GM19397 (cell line): ENCODE data around the gene SCN11A.

Source experiments
- ATAC-seq: cut with Tn5 transposase; IDR thresholded peaks from one replicate; pipeline ENCODE4 v1.9.1; 2021; ENCODE audit warnings: mild to moderate bottlenecking, moderate library complexity; ENCODE audit not compliant: unreplicated experiment

SCN11A gene

DNA sequence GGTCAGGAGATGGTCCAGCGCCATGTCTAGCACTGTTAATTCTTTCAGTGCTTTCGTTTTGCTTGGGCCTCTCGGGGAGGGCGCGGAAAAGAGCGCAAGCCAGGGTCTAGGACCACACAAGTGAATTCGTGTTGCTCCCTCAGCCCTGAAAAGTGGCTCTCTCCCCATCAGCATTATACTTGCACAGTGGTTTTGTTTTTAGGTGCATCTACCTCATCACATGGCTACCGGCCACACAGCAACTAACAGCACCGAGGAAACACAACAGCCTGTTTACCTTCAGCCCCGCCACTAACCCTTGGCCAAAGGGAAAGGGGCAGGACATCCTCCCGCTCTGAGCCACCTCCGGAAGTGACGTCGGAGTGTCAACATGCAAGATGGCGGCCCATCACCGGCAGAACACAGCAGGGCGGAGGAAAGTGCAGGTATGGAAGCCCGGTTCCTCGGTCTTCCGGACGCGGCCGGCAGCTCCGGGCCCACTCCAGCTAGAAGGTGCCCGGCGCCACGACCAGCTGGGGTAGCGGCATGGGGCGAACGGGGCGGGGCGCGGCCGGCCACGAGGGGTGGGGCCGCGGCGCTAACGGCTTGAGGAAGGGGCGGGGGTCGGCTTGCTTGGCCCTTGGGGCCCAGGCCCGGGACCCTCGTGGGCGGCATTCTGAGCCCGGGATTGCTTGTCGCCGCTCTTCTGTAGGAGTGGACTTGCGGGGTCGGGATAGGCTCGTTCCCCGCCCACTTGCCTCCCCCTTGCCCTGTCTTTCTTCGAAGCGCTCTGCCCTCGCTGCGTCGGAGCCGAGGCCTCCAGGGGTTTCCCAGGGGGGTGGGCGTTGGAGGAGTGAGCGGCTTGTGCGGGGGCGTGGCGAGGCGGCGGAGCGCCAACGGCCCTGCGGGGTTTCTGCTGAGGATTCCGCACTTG, at the start of gene SCN11A, which contains the start of gene WDR48:
TSS of gene SCN11A (minus strand) at position 296 of the 913 bp plus-strand sequence. CDS start 101,582 bp downstream, outside the sequence.
TSS of gene WDR48 (plus strand) at position 368 of the 913 bp plus-strand sequence. CDS start at position 378, 10 bp downstream.
- ATAC-seq = peak; percentile 99

DNA sequence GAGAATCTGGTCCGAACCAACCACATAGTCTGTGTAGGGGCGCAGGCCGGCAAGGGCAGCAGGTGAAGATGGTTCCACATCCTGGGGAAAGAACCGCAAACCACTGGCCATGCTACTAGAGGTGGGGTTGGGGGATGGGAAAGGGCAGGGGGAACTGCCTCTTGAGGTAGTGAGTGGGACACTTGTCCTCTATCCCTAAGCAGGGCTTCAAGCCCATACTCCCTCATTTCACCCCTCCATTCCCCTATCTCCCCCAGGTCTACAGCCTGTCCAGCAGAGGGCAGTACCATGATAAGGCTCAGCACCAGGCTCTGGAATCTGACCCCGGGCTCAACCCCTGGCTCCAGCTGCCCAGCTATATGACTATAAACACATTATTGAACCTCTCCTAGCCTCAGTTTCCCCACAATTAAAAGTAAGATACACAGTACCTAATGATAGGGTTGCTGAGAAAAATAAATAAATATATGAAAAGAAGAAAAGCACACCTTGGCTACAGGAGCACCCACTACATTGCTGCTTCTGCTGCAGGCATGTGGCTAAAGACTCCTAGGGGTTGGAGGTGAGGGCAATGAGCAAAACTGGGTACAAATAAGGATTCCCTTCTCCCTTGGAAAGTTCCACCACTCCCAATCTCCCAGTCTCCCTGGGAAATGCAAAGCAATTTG, 49.4 kb upstream of the SCN11A start:
- ATAC-seq = peak; percentile 62

DNA sequence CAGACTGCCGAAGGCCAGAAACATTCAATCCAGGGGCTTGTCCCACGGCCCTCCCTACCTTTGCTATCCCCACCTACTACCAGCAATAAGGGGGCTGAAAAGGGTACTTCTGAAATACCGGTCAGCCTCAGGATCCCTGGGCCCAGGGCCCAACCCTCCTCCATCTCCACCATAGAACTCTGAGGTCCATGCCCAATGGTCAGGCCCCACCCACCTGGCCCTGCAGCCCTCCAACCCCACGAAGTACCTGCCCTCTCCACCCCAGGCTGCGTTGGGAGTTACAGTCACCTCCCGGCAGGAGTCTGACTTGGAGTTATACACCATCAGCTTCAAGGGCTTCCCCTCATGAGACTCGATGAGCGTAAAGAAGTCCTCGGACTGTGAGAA, 48.7 kb upstream of the SCN11A start:
- no peak for ATAC-seq

DNA sequence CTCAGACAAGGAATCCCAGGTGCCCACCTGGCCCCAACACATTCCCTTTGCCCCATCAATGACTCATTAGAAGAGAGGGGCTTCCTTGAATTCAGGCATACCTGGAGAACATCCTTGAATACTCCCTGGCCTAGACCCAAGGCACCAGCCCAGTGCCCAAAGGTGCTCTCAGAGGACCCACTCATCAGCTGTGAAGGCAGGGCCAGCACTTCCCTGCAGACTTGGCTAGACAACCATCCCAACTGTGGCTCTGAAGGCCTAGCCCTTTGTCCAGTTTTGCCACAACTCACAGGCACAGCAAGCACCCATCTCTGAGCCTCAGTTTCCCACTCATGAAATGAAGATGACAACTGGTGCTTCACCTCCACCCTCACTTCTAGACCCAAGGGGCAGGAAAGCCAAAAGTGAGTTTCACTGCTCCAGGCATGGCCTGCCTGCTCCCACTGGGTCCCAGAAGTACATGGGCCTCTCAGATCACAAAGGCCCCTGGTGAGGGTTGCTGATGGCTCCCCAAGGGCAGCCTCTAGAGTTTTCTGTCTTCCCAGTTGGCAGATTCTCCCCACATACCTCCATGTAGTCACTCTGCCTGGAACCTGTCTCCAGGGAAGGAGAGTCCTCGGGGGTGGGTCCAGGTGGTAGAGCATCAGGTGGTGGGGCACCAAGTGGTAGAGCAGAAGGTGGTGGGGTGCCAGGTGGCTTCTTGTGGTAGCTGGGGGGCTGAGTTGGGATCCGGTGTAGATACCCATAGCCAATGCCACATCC, 48.2 kb upstream of the SCN11A start:
- ATAC-seq = no peak

DNA sequence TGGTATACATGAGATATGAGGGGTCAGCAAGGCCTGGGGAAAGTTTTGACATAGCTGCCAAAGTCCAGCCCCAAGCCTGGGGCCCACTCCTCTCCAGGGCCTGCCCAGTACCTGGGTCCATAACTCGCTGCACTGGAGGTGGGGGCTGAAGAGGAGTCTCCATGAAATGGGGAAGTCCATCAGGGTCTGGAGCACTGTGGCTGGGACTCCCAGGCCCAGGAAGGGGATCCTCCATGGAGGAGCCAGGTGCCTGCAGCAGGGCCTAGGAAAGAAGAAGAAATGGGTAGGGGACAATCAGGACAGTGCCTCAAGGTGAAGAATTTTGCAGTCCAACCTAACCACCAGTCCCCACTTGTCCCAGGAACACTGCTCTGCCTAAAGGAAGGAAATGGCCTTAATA, 47.5 kb upstream of the SCN11A start:
- ATAC-seq = no peak

DNA sequence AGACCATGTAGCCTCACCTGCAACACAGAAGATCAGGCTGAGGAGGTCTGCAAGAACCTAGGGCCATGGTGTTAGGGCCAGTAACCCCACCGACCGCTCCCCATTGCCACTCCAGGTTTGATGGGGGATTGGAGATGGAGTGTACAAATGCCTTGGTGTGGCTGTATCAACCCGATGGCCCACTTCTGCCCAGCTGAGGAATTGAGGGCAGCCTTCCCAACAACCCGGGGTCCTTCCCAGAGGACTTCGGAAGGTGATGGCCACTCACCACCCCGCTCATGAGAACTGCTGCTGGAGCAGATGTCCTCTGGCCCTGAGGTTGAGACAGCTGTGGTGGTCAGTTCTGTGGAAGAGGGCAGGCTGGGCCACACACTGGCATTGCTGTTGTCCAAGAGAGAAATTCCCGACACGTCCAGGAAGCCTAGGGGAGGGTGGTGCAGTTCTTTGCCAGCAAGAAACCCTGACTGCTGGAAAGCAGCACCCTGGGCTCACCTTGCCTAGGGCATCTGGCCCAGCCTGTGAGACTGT, 46.8 kb upstream of the SCN11A start:
- ATAC-seq = no peak

DNA sequence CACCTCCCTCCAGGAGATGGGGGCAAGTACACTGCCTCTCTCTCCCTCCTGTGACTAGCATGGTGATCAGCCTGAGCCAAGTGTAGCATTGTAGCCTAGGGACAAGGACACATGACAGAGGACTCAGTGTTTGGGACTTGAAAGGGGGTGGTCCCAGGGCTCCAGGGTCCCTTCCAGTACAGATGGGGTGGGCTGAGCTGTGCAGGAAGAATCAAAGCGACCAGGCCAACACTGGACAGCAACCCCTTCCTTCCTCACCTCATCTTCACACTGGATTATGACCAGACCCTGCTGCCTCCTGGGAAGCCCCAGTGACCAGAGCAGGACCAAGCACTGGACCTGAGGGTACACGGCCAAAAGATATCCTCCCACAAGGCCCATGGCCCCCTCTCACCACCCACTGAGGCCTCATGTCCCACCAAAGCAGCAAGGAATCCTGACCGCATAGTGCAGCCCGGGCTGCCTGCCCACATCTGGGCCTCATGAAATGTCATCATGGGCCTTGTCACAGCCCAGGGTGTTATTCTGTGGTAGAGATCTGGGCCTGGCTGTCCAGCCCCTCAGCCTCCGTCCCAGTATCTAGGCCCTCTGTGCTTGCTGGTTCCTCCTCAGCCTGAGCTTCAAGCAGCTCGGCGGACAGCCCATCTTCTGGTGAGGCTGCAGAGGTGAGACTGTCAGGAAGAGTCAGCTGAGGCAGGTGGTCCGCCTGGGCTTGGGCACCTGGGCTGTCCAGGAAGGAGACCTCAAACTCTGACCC, 46.1 kb upstream of the SCN11A start:
- ATAC-seq = no peak

DNA sequence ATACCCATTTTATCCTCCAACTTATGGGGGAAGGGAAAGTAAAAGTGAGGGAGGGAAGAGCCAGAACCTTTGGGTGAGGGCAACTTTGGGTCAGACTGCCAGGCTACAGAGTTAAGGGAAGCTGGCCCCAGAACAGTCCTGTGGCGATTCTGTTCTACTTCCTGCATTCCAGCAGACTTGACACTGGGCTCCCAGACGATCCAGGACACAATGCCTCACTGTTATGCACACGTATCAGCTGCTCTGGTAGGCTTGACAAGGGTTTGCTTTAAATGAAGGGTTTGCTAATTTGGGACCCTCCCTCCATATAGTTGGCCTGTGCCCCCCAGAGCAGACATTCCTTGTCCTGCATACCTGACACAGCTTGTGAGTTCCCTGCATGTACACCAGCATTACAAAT, 45.0 kb upstream of the SCN11A start:
- no peak for ATAC-seq

DNA sequence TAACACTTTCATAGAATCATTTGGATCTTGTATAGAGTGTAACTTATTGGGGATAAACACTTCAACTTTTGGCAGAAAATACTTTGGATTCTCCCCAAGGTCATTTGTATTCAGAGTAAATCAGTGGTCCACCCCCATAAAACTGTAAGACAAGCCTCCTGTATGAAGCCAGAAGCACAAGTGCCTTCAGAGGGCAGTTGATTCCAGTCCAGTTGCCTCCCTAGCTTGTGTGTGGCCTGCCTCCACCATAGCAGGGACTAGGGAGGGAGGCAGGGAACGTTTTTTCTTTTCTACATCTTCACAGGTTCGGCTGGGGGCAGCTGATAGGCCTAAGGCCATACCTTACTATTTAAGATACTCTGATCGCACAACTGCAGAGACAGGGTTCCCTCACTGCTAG, 44.0 kb upstream of the SCN11A start:
- no peak for ATAC-seq

DNA sequence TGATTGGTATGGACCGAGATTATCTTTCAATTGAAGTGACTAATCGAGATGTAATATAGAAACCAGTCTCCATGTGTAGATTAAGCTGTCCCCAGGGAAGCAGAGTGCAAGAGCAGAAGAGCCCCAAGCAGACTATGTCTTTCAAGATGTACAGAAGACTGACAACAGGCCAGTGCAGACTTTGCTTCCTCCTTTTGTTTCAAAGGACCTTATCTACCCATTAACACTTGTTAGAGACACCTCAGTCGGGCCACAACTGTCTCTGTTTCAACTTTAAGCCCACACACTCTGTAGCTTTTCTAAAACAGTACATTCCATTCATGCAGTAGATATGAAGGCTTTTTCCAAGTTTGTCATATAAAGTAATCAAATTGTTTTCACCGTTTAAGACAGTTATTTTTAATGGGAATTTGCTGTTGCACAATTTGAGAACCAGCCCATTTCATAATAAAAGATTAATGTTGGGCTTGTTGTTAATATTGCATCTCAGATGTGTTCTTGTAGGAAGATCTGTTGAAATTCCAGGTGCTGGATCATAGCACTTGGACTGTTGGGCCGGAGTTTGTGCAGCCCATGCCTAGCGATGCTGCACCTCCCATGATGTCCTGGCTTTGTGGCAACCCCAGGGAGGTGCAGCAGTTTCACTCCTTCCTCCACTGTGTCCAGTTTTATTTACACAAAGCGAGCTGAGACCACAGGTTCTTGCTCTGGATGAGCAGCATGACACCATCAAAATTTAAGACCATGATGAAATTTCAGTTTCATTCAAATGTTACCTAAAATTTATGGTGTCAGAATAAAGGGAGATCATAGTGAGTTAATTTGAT, 43.3 kb upstream of the SCN11A start:
- ATAC-seq = no peak

DNA sequence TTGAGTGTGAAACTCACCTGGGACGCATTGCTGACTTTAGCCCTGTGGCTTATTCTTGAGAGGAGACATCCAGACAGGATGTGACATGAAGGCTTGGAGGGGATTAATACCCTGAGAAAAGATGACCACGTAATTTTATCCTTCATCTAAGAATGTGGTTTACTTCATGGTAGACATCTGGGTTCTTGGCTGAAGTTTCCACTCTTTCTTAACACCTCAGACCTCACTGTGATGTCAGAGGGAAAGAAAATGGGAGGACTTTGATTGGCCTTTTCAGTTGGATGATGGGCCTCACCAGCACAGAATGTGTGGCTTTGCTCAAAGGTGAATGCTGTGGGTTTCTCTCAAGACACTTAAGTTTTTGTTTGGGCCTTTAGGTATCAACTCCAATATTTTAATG, 39.2 kb upstream of the SCN11A start:
- ATAC-seq = no peak

DNA sequence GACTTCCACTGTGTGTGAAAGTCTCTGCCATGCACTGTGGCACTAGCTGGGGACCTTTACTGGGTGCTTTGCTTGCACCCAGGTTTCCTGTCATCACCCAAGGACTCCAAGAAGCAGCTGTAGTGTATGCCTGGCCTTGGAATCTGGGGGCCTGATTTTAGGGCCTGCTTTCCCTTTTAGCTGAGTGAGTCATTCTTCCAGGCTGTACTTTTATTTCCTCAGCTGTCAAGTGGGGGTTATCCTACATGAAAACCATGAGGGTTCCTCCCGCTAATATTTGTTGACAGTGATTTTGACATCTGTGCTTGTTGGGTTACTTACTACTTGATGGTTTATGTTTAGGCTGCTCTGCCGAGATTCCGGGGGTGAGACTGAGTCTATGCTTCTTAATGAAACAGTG, 37.1 kb upstream of the SCN11A start:
- ATAC-seq = no peak

DNA sequence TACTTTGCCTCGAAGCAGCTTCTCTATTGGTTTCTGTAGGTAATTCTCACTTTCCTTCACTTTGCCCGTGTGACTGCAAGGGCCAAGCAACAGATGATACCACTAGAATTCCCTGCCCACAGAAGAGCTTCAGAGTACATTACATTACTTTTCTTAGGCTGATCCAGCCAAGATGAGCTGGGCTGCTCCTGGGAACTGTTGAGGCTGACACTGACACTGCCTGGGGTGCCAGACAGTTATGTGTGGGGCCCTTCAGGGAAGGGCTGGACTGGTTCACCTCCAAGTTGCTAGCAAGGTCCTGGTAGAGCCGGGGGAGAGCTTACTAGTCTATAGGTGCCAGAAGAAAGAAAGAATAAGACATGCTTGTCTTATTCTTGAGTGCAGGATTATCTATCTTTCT, 36.7 kb upstream of the SCN11A start:
- ATAC-seq = no peak

DNA sequence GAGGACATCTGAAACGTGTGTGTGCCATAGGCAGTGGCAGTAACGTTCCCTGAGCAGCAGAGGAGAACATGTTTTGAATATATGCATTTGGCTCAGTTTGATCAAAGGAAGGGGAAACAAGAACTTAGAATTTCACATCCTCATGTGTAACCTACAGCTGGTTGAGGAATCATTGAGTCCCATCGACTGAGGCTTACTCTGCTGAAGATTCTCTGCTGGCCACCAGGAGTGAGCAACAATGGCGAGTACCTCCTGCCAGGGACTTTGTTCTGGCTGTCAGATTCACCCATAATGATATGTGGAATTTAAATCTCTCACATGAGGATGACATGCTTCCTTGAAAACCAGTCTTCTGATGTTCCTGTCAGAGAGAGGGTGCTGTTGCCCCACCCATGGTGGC, 34.4 kb upstream of the SCN11A start:
- peak; percentile 77 for ATAC-seq

DNA sequence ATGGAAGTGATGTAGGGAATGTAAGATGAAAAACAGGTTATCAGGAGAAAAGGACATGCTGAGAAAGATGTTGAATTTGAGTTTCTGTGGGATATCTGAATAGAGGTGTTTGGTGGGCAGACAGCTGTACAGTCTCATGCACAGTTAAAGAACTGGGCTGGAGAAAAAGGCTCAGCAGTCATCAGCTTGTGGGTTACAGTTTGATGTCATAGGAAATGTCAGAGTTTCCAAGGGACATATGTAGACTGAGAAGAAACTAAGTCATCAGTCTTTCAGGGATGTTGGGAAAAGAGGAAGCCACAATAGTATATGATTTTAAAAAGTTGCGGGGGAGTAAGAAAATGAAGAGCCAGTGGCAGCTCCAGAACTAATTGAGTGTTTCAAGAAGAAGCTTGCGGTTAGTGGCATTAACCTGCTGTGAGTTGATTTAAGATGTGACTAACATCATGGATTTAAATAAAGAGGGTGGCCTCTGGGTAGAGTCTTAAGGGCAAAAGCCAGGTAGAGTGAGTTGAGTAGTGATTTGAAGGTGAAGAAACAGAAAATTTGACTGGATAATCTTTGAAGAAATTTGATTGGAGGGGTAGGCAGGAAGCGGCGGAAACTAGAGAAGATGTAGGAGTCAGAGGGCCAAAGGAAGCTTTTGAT, 31.0 kb upstream of the SCN11A start:
- no peak for ATAC-seq

DNA sequence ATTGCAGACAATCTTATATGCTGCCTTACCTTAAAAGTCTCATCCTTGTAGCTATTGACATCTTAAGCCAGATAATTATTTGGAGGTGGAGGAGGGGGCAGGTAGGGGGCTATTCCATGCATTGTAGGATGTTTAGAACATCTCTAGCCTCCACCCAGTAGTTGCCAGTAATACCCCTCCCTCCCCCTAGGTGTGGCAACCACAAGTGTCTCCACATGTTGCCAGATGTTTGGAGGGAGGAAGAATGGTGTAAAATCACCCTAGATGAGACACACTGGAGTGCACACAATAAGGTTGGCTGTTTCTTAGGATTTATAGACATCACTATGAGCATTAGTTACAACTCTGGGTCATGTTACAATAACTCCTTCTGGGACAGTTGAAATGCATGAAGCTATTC, 28.3 kb upstream of the SCN11A start:
- no peak for ATAC-seq

DNA sequence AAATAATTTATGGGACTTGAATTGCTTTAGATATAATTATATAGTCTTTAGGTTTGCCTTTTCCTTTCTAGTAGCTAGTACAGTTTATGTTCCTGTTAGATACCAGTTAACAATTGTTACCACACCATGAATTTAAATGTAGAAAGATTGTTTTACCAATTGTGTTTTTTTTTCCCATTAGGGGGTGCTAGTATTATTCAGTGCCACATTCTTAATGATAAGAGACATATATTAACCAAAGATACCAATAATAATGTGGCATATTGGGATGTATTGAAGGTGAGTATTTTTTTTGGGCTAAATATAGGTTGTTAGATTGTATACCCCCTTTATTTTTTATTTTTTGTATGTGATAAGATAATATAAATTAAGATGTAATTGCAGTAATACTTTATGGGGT, 27.8 kb upstream of the SCN11A start:
- no peak for ATAC-seq

DNA sequence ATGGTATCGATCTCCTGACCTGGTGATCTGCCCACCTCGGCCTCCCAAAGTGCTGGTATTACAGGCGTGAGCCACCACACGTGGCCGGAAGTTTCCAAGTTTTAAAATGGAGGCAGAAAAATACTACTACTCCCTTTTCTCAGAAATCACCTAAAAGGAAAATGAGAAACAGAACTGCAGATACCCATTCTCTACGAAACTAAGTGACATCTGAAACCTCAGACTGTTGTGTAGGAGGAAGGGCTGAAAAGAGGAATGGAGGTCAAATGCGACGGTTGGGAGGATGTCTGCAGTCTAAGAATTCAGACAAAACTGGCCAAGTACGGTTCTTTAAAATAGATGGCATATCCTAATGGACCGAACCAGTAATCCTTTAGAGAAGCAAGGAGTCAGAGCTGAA, 24.2 kb upstream of the SCN11A start:
- no peak for ATAC-seq

DNA sequence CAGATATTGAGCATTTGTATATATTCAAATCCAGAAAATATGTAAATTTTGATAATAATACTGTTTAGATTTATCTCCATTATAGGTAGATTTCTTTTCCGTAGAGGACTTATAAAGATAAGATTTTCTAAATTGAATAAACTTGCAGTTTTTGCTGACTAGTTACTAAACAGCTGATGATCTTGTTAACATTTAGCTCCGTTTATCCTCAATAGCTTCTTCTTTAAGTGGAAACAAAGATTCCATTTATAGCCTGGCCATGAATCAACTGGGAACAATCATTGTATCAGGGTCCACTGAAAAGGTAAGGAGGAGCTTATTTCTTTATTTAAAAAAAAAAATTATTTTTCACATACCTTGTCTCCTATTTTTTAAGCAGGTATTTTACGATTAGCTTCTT, 16.8 kb upstream of the SCN11A start:
- ATAC-seq = no peak
